K562 (cell line): ENCODE data around the gene SYS1. TPM values are rescaled to one million over a fixed set of nuclear protein-coding genes. Genes with fewer than 3 reads are reported as not detected.
A peak's percentile ranks its signal among the peaks of the same experiment; 100 is the strongest.

Source experiments
- ATAC-seq: fragments of 200-7000 bp; cut with Tn5 transposase; 3 replicates; pipeline ENCODE4 v1.9.1; 2020; ENCODE audit warnings: moderate library complexity
- BruUV-seq: library from RNA; stranded (reverse); fragments of 400-500 nt; replicated peaks from 2 replicates; lab custom pipeline; 2021; lab: Mats Ljungman, UMichigan
- CTCF ChIA-PET: fragments of 300-600 bp; formaldehyde crosslinking; extraction: SDS; loops from one replicate; lab custom pipeline; 2021; ENCODE audit warnings: low intra/inter-chr PET ratio; lab: Yijun Ruan, JAX
- POLR2A ChIA-PET: fragments of 300-600, 350-650 bp; sonication (Branson Sonifier 250); formaldehyde crosslinking; extraction: SDS; loops from one replicate; lab custom pipeline; 2021; ENCODE audit warnings: antibody characterized with exemption, inconsistent platforms; lab: Yijun Ruan, JAX
- DNase-seq, 4 experiments: peaks; one replicate each; pipeline versions ENCODE4 v3.0.0 to v3.0.0-alpha.2; 2011 to 2018; ENCODE audit warnings: low spot score in 3 of 4, mixed read lengths in 3 of 4; ENCODE audit errors: extremely low read depth in 1 of 4
- FAIRE-seq: peaks from 2 replicates; lab custom pipeline; 2011; peaks lifted over from hg19 to GRCh38; lab: Jason Lieb, UNC
- H2AFZ ChIP-seq: 2 replicates; pipeline ENCODE4 v1.6.0; 2011; ENCODE audit warnings: low read depth, low read length, control low read depth, inconsistent platforms
- H3K27ac ChIP-seq: fragments of 200-600 bp; 3 replicates; pipeline ENCODE4 v1.8.0; 2011; ENCODE audit warnings: low read depth, mild to moderate bottlenecking, control low read depth, inconsistent platforms, low read length, moderate library complexity, mixed read lengths; ENCODE audit errors: extremely low read depth
- H3K27me3 ChIP-seq, 2 experiments: fragments of 300-600 bp in 1 of 2; 2 replicates in 1 of 2; 3 replicates in 1 of 2; pipeline versions ENCODE4 v1.6.0 to v1.8.0; 2011; ENCODE audit warnings: inconsistent platforms in 2 of 2, low read length in 2 of 2, mild to moderate bottlenecking in 1 of 2, mixed read lengths in 1 of 2, moderate library complexity in 1 of 2; ENCODE audit not compliant: control insufficient read depth in 2 of 2, insufficient read depth in 2 of 2
- H3K36me3 ChIP-seq: fragments of 300-600 bp; 3 replicates; pipeline ENCODE4 v1.8.0; 2011; ENCODE audit warnings: mild to moderate bottlenecking, low read length, inconsistent platforms; ENCODE audit not compliant: control insufficient read depth, insufficient read depth
- H3K4me1 ChIP-seq, 2 experiments: fragments of 200-600 bp in 1 of 2; replicated peaks in 1 of 2; 2 replicates in 1 of 2; 3 replicates in 1 of 2; pipeline versions ENCODE4 v1.5.1 to v1.8.0; 2011; ENCODE audit warnings: inconsistent platforms in 2 of 2, low read length in 2 of 2, mild to moderate bottlenecking in 1 of 2, mixed read lengths in 1 of 2, moderate library complexity in 1 of 2; ENCODE audit not compliant: control insufficient read depth in 2 of 2, insufficient read depth in 2 of 2
- H3K4me2 ChIP-seq: 2 replicates; pipeline ENCODE4 v1.6.1; 2011; ENCODE audit warnings: low read length, control low read depth, inconsistent platforms, mixed read lengths; ENCODE audit not compliant: insufficient read depth
- H3K4me3 ChIP-seq: fragments of 200-600 bp; sonication (generic), shearing (Covaris generic); 2 replicates; pipeline ENCODE4 v1.5.1; 2016; ENCODE audit warnings: control low read depth, inconsistent platforms
- H3K79me2 ChIP-seq: fragments of 200-600 bp; 3 replicates; pipeline ENCODE4 v1.8.0; 2011; ENCODE audit warnings: low read length, inconsistent platforms; ENCODE audit not compliant: control insufficient read depth, insufficient read depth
- H3K9ac ChIP-seq, 2 experiments: 2 replicates each; pipeline versions ENCODE4 v1.6.0 to v1.6.1; 2011; ENCODE audit warnings: low read depth in 2 of 2, low read length in 2 of 2, control low read depth in 1 of 2, inconsistent platforms in 1 of 2, mild to moderate bottlenecking in 1 of 2, mixed read lengths in 1 of 2; ENCODE audit not compliant: insufficient read depth in 1 of 2
- H3K9me1 ChIP-seq: one replicate; pipeline ENCODE4 v1.6.0; 2011; ENCODE audit warnings: inconsistent platforms, mild to moderate bottlenecking, low read length, moderate library complexity; ENCODE audit not compliant: control insufficient read depth, insufficient read depth
- H3K9me3 ChIP-seq: replicated peaks from 2 replicates; pipeline ENCODE4 v1.5.1; 2011; ENCODE audit warnings: low read depth, low read length, inconsistent platforms; ENCODE audit not compliant: control insufficient read depth, insufficient read depth
- H4K20me1 ChIP-seq: replicated peaks from 2 replicates; pipeline ENCODE4 v1.6.1; 2011; ENCODE audit warnings: low read length, inconsistent platforms, mixed read lengths; ENCODE audit not compliant: control insufficient read depth, insufficient read depth
- DIDO1 ChIP-seq: fragments of 450-650 bp; IDR thresholded peaks from 2 replicates; pipeline ENCODE4 v1.6.1; 2016; ENCODE audit warnings: low read depth, missing biosample characterization, missing genetic modification characterization
- WGBS: fragments of 100-300 bp; shearing (Covaris generic); methylation state at CpG from one replicate; pipeline ENCODE4 v1.1.6; 2016; ENCODE audit warnings: low coverage, mixed read lengths; ENCODE audit not compliant: insufficient coverage; ENCODE audit errors: missing lambda C conversion rate; 5-methylcytosine and 5-hydroxymethylcytosine counted together
- in situ Hi-C: fragments of 300-500 bp; cut with MboI; formaldehyde crosslinking; loops from 4 replicates; pipeline ENCODE4 v1.15.0; 2018; ENCODE audit warnings: inconsistent platforms, mixed read lengths
- intact Hi-C: fragments of 100-400 bp; cut with micrococcal nuclease; formaldehyde crosslinking; loops from 2 replicates; pipeline ENCODE4 v1.14.2; 2022
- polyA plus RNA-seq, 8 experiments: library from polyadenylated mRNA; depleted of rRNA in 4 of 8; stranded (reverse) in 5 of 8; unstranded in 3 of 8; fragments of >200 nt; fragmentation: Nextera tagmentation in 2 of 8; fragmentation: Illumina TruSeq in 1 of 8; extraction: Ambion mirVana in 2 of 8; extraction: Trizol in 1 of 8; gene quantifications; 2 replicates each; pipeline versions ENCODE4 v1.2.1 to v1.2.3, GENCODE V29; 2011 to 2014; ENCODE audit warnings: inconsistent platforms in 1 of 8, missing spikeins in 1 of 8
- total RNA-seq, 7 experiments: library from RNA; depleted of rRNA in 6 of 7; stranded (reverse); fragments of >200 nt in 6 of 7; fragmentation: Illumina TruSeq in 2 of 7; extraction: Trizol in 2 of 7; gene quantifications; 2 replicates each; pipeline versions ENCODE4 v1.2.1 to v1.2.3, GENCODE V29; 2011 to 2021; ENCODE audit warnings: low replicate concordance in 1 of 7
- TF ChIP-seq, protein P1 (sequence below), 2 experiments: fragments of 450-650 bp in 1 of 2; sonication (generic) in 1 of 2; formaldehyde crosslinking in 1 of 2; IDR thresholded peaks in 1 of 2; conservative IDR thresholded peaks in 1 of 2; 2 replicates each; pipeline versions ENCODE4 v1.6.1 to v1.8.1; 2016 to 2023; ENCODE audit warnings: mild to moderate bottlenecking in 2 of 2, moderate library complexity in 2 of 2, inconsistent platforms in 1 of 2, missing genetic modification reagents in 1 of 2
- TF ChIP-seq, protein P2 (sequence below): fragments of 450-650 bp; IDR thresholded peaks from 2 replicates; pipeline ENCODE4 v1.6.1; 2016

SYS1 gene
- total and polyA plus RNA-seq, 9 of the 15 experiments (the other 6 are each of a cell fraction or from before 2014, with no cell fraction given) = 11.1 to 25.2 (median 17.5) TPM

DNA sequence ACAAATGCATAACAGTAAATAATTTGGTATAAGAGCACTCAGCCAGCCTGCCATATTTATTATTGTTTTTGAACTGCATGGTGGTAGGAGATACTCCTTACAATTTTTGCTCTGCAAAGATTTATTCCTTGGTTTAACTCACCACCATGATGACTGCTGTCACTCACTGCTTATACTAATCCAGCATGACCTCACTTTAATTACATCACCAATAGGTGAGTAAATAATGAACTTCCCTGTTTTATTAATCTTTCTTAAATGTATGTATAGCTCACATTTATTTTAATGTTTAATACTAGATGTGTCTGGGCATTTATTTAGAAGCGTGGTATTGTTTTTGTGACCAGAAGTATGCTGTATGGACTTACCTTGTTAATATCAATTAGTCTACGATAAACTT is 28.0 kb downstream of the SYS1 start:
- 15% methylated on average over 2 of the region's 2 CpGs for WGBS
- no peak for FAIRE-seq
- DNase-seq = no peak

More for the DNA sequence above, 28.0 kb downstream of the SYS1 start:
- Histone ChIP-seq H3K4me2 (no peak overlapping the region), H2AFZ (no peak overlapping the region), H4K20me1 (no peaks in the 10 kb centered on the region), H3K4me3 (no peak overlapping the region), H3K27me3 (no peaks in the 10 kb centered on the region), H3K9ac (no peak overlapping the region), H3K9me1 (no peaks in the 10 kb centered on the region), H3K27ac (no peak overlapping the region), H3K4me1 (peaks cover 0 to 3% of the 10 kb centered on the region in 2 experiments; a peak in 1 of 5 replicates), H3K36me3 (no peaks in the 10 kb centered on the region), H3K79me2 (no peaks in the 10 kb centered on the region), H3K9me3 (no peaks in the 10 kb centered on the region)
- intact Hi-C loops (no loop called here), in situ Hi-C loops (no loop called here)
- no peak for ATAC-seq
- no TSS peak for BruUV-seq
- no peak for TF ChIP-seq DIDO1 (tag)
- TF ChIP-seq, protein P1, sequence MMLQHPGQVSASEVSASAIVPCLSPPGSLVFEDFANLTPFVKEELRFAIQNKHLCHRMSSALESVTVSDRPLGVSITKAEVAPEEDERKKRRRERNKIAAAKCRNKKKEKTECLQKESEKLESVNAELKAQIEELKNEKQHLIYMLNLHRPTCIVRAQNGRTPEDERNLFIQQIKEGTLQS (IDR thresholded peaks at IDR 0.05) = peak; percentile 25; the same call in 1 of the 2 replicates
- TF ChIP-seq, protein P1 (CRISPR knock-in tag; conservative IDR thresholded peaks at IDR 0.05) = no peak
- TF ChIP-seq, protein P2, sequence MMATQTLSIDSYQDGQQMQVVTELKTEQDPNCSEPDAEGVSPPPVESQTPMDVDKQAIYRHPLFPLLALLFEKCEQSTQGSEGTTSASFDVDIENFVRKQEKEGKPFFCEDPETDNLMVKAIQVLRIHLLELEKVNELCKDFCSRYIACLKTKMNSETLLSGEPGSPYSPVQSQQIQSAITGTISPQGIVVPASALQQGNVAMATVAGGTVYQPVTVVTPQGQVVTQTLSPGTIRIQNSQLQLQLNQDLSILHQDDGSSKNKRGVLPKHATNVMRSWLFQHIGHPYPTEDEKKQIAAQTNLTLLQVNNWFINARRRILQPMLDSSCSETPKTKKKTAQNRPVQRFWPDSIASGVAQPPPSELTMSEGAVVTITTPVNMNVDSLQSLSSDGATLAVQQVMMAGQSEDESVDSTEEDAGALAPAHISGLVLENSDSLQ = peak; percentile 57; the same call in 1 of the 2 replicates
- ChIA-PET CTCF (no interaction called here), POLR2A (interaction anchor here (1.0 kb wide), 1 partner anchor 11 kb away, joined by 3 read pairs; no protein-coding TSS in a partner anchor)
